Heart left ventricle (tissue), 16 donors: ENCODE data around the gene FGFRL1. TPM values are rescaled to one million over a fixed set of nuclear protein-coding genes. Genes with fewer than 3 reads are reported as not detected.

Experiments
- ATAC-seq, 4 donors: fragments of 200-7000 bp; cut with Tn5 transposase; one replicate each; pipeline ENCODE4 v1.9.1; 2020 to 2022; ENCODE audit warnings: moderate library complexity in 4 of 4, mild to moderate bottlenecking in 3 of 4, moderate number of reproducible peaks in 1 of 4
- DNase-seq, 5 donors: peaks; one replicate each; pipeline ENCODE4 v3.0.0-alpha.2; 2020
- H3K27ac ChIP-seq, 12 donors: fragments of 200-600 bp; sonication (generic) in 4 of 12; one replicate each; pipeline versions ENCODE4 v1.5.0 to v1.8.0; 2016 to 2022; ENCODE audit warnings: mild to moderate bottlenecking in 2 of 12
- H3K27me3 ChIP-seq, 9 donors: fragments of 200-600 bp; sonication (generic) in 2 of 9; one replicate each; pipeline versions ENCODE4 v1.5.1 to v1.8.0; 2016 to 2022; ENCODE audit warnings: mild to moderate bottlenecking in 3 of 9
- H3K36me3 ChIP-seq, 9 donors: fragments of 200-600 bp; sonication (generic) in 2 of 9; one replicate each; pipeline versions ENCODE4 v1.5.0 to v1.8.0; 2018 to 2022; ENCODE audit warnings: mild to moderate bottlenecking in 2 of 9
- H3K4me1 ChIP-seq, 12 donors: fragments of 200-600 bp; sonication (generic) in 4 of 12; one replicate each; pipeline versions ENCODE4 v1.5.0 to v1.8.0; 2016 to 2022; ENCODE audit warnings: mild to moderate bottlenecking in 3 of 12
- H3K4me3 ChIP-seq, 12 donors: fragments of 200-600 bp; sonication (generic) in 4 of 12; one replicate each; pipeline versions ENCODE4 v1.5.0 to v1.8.0; 2017 to 2022; ENCODE audit warnings: mild to moderate bottlenecking in 9 of 12, moderate library complexity in 4 of 12
- H3K9me3 ChIP-seq, 12 donors: fragments of 200-600 bp; sonication (generic) in 4 of 12; one replicate each; pipeline versions ENCODE4 v1.5.0 to v1.8.0; 2016 to 2022; ENCODE audit warnings: mild to moderate bottlenecking in 1 of 12
- POLR2A ChIP-seq, 2 donors: fragments of 450-650 bp; IDR thresholded peaks; one replicate each; pipeline ENCODE4 v1.6.1; 2017; ENCODE audit warnings: antibody characterized with exemption in 2 of 2, mild to moderate bottlenecking in 2 of 2, moderate library complexity in 2 of 2
- WGBS, 4 donors: extraction: QIAGEN DNeasy Blood & Tissue Kit in 2 of 4; methylation state at CpG; one replicate each; pipeline versions ENCODE4 v1.1.5 to v1.1.7; 2013 to 2018; 5-methylcytosine and 5-hydroxymethylcytosine counted together
- intact Hi-C, 10 donors: fragments of 100-400 bp; cut with DNase I; formaldehyde crosslinking; loops; one replicate each; pipeline versions ENCODE4 v1.11.1 to v1.14.2; 2022
- polyA plus RNA-seq, 2 donors: library from polyadenylated mRNA; stranded (reverse); fragments of 200-250 nt; gene quantifications; one replicate each; pipeline ENCODE4 v1.2.3, GENCODE V29; 2013
- total RNA-seq, 9 donors: library from RNA; depleted of rRNA in 2 of 9; stranded (reverse); fragments of >200 nt in 2 of 9; fragmentation: NEBNext Ultra II Directional in 3 of 9; extraction: Animal tissue kit (Norgen Biotek cat#: 25700) in 3 of 9; gene quantifications; one replicate each; pipeline versions ENCODE4 v1.1.0 to v1.2.4, GENCODE V29; 2016 to 2023
- TF ChIP-seq, protein P1 (sequence below), 12 donors: fragments of 200-600 bp; sonication (generic) in 4 of 12; IDR thresholded peaks; one replicate each; pipeline versions ENCODE4 v1.5.0 to v1.8.0; 2018 to 2022; ENCODE audit warnings: antibody characterized with exemption in 12 of 12, mild to moderate bottlenecking in 5 of 12
- donor health status: ischemic (EF 13 %, LVEDD 7.1; RV severe dilation, severe dysfunction).
- donor health status: healthy with polysubstance abuse.
- donor health status: DM: no; HTN: yes; CAD: no.
- donor health status: DM: no; HTN: no; CAD: no.
- donor health status: ischemic (EF 25% LVEDD 6.9; RV normal size, moderate dysfunction).
- donor health status: ischemic (EF 25% LVEDD 5.7; RV mildly dilated, moderate dysfunction).
- donor health status: healthy.
- donor health status: DM: yes; HTN: yes; CAD: no.
- donor health status: ischemic (EF 35%, LVEDD 5.7; RV mildly dilated, moderate dysfunction).
- donor health status: nonischemic (EF 11% LVEDD 7.7; RV severe dilation, severe dysfunction).
- donor health status: DM: yes; HTN: yes; CAD: no.
- donor health status: PGD.
- donor health status: ischemic (EF 29% LVEDD 5.4; RV normal size, mild dysfunction).
- donor health status: nonischemic (EF 23%, LVEDD 6.1; RV moderate dilation, normal function).

FGFRL1 gene
- total and polyA plus RNA-seq, 11 donors, result 23.6 to 90.7 (median 30.6) TPM

GRCh38 chr4:1003271-1004070 is 8.0 kb upstream of the FGFRL1 start:
- peaks cover 0 to 32% (median 10%) of the 10 kb centered on the region in 12 donors for H3K4me1 ChIP-seq
- H3K27me3 ChIP-seq, result peaks cover 34 to 83% (median 55%) of the 10 kb centered on the region in 9 donors
- intact Hi-C loops, result no loop called here
- peak overlapping the region in 1 of 12 donors; percentile 7 for H3K4me3 ChIP-seq
- no peaks in the 10 kb centered on the region for H3K9me3 ChIP-seq
- no peak overlapping the region for H3K27ac ChIP-seq
- DNase-seq (no peak), ATAC-seq (peak in 1 of 4 donors; percentile 7)
- 27 to 37% (median 30%) methylated on average over 29 to 63 of the region's 63 CpGs for WGBS, 4 donors
- H3K36me3 ChIP-seq, result no peaks in the 10 kb centered on the region
- TF ChIP-seq, protein P1, sequence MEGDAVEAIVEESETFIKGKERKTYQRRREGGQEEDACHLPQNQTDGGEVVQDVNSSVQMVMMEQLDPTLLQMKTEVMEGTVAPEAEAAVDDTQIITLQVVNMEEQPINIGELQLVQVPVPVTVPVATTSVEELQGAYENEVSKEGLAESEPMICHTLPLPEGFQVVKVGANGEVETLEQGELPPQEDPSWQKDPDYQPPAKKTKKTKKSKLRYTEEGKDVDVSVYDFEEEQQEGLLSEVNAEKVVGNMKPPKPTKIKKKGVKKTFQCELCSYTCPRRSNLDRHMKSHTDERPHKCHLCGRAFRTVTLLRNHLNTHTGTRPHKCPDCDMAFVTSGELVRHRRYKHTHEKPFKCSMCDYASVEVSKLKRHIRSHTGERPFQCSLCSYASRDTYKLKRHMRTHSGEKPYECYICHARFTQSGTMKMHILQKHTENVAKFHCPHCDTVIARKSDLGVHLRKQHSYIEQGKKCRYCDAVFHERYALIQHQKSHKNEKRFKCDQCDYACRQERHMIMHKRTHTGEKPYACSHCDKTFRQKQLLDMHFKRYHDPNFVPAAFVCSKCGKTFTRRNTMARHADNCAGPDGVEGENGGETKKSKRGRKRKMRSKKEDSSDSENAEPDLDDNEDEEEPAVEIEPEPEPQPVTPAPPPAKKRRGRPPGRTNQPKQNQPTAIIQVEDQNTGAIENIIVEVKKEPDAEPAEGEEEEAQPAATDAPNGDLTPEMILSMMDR (IDR thresholded peaks at IDR 0.05), result no peak
- TF ChIP-seq POLR2A (IDR thresholded peaks at IDR 0.05), result no peak

GRCh38 chr4:1004071-1004418 is 7.4 kb upstream of the FGFRL1 start:
- DNase-seq, result no peak
- peaks cover 34 to 88% (median 53%) of the 10 kb centered on the region in 9 donors for H3K27me3 ChIP-seq
- intact Hi-C loops, result no loop called here

GRCh38 chr4:1004557-1005485 is 6.6 kb upstream of the FGFRL1 start:
- Histone ChIP-seq H3K9me3 (no peaks in the 10 kb centered on the region), H3K27ac (no peak overlapping the region), H3K27me3 (peaks cover 34 to 89% (median 53%) of the 10 kb centered on the region in 9 donors), H3K4me3 (no peak overlapping the region), H3K36me3 (no peaks in the 10 kb centered on the region), H3K4me1 (peaks cover 0 to 42% (median 16%) of the 10 kb centered on the region in 12 donors)
- peak in 4 of 5 donors; percentile 53 to 70 (median 57) for DNase-seq
- ATAC-seq, result peak; percentile 2 to 56 (median 14)
- TF ChIP-seq, protein P1 (IDR thresholded peaks at IDR 0.05), result no peak
- TF ChIP-seq POLR2A (IDR thresholded peaks at IDR 0.05), result no peak
- intact Hi-C loops, result no loop called here
- WGBS, 4 donors, result 58 to 70% (median 64%) methylated on average over 14 to 25 of the region's 25 CpGs

More at GRCh38 chr4:1004071-1004418, 7.4 kb upstream of the FGFRL1 start:
- ATAC-seq, result peak in 1 of 4 donors; percentile 2
- 79 to 89% (median 87%) methylated on average over 5 to 13 of the region's 13 CpGs for WGBS, 4 donors
- H3K36me3 ChIP-seq, result no peaks in the 10 kb centered on the region
- H3K9me3 ChIP-seq, result no peaks in the 10 kb centered on the region
- no peak overlapping the region for H3K27ac ChIP-seq
- TF ChIP-seq, protein P1 (IDR thresholded peaks at IDR 0.05), result no peak
- TF ChIP-seq POLR2A (IDR thresholded peaks at IDR 0.05), result no peak
- peaks cover 0 to 37% (median 14%) of the 10 kb centered on the region in 12 donors for H3K4me1 ChIP-seq
- H3K4me3 ChIP-seq, result no peak overlapping the region

DNA sequence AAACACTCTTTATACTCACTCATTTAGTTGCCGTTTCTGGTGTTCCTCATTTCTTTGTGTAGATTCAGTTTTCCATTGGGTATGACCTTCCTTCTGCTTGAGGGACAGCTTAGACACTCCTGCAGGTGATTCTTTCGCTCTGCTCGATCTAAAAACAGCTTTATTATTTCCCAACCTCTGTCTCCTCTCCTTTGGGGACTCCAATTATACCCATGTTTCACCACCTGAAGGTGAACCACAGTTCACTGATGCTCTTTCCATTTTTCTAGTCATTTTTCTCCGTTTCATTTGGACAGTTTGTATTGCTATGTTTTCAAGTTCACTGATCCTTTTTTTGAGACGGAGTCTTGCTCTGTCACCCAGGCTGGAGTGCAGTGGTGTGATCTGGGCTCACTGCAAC is 4.6 kb upstream of the FGFRL1 start:
- ATAC-seq, result no peak
- no peak overlapping the region for H3K27ac ChIP-seq
- 87 to 91% (median 90%) methylated on average over 5 of the region's 5 CpGs for WGBS, 4 donors
- no peak overlapping the region for H3K4me3 ChIP-seq
- DNase-seq, result no peak
- TF ChIP-seq POLR2A (IDR thresholded peaks at IDR 0.05), result no peak
- TF ChIP-seq, protein P1 (IDR thresholded peaks at IDR 0.05), result no peak
- H3K36me3 ChIP-seq, result no peaks in the 10 kb centered on the region
- H3K27me3 ChIP-seq, result peaks cover 23 to 70% (median 38%) of the 10 kb centered on the region in 9 donors
- H3K4me1 ChIP-seq, result peaks cover 0 to 53% (median 29%) of the 10 kb centered on the region in 12 donors
- intact Hi-C loops, result no loop called here
- H3K9me3 ChIP-seq, result no peaks in the 10 kb centered on the region
